Measurements from ENCODE around the gene AKNAD1.

DNA sequence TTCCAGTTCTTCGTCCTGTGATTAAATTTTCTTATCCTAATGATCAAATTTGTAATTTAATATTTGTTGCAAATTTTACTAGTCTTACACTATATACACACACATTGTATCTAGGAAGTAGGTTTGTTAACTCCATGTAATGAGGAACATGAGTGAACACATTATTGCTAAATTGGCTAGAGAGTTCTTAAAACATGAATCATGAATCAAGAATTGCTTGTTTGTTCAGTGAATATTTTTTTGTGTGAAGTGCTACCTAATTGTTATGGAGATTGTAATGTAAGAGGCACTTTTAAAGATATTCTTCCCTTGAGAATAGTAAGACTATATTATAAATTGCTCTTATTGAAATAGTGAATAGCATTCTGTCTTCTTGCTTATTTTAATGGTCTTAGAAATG is 24.5 kb upstream of the AKNAD1 start:
- TF ChIP-seq TAF1 (IDR thresholded peaks at IDR 0.05; ENCODE audit: low read depth, low read length), result no peak
- no peak for TF ChIP-seq POLR2A (IDR thresholded peaks at IDR 0.05; ENCODE audit: low read depth, low read length)
- no peak for TF ChIP-seq POLR2AphosphoS5 (IDR thresholded peaks at IDR 0.05; ENCODE audit: low read depth, low read length)
